Brain microvascular endothelial cell (primary cell): ENCODE data around the gene PCARE.

Experiments used
- DNase-seq: peaks from one replicate; pipeline ENCODE4 v3.0.0-alpha.2; 2020
- H3K27ac ChIP-seq: fragments of 250-450 bp; sonication (Bioruptor Pico); 2 replicates; pipeline ENCODE4 v1.5.1; 2020; ENCODE audit warnings: mild to moderate bottlenecking, moderate library complexity
- H3K27me3 ChIP-seq: fragments of 250-450 bp; sonication (Bioruptor Pico); replicated peaks from 2 replicates; pipeline ENCODE4 v1.5.1; 2020; ENCODE audit warnings: mild to moderate bottlenecking
- H3K36me3 ChIP-seq: fragments of 250-450 bp; sonication (Bioruptor Pico); replicated peaks from 2 replicates; pipeline ENCODE4 v1.5.1; 2020; ENCODE audit warnings: mild to moderate bottlenecking
- H3K4me3 ChIP-seq: 2 replicates; pipeline ENCODE4 v1.5.1; 2011; ENCODE audit warnings: low read depth, mild to moderate bottlenecking, control low read depth, low read length, moderate library complexity
- CTCF ChIP-seq: IDR thresholded peaks from 2 replicates; pipeline ENCODE4 v1.5.1; 2011; ENCODE audit warnings: low read depth, mild to moderate bottlenecking, moderate library complexity, low read length, control low read depth, inconsistent platforms; ENCODE audit errors: missing control alignments
- in situ Hi-C: cut with HindIII; loops from 2 replicates; pipeline ENCODE4 v1.10.0; 2017; ENCODE audit warnings: low sequenced_read_pairs, low pct_ligation_motif_present

Gene PCARE

GRCh38 chr2:29064346-29064715, 10.0 kb downstream of the PCARE start:
- TF ChIP-seq CTCF: no peak
- no peaks in the 10 kb centered on the region for H3K36me3 ChIP-seq
- no peaks in the 10 kb centered on the region for H3K27me3 ChIP-seq
- no peak overlapping the region for H3K27ac ChIP-seq
- no peak for DNase-seq
- H3K4me3 ChIP-seq: no peak overlapping the region
- in situ Hi-C loops: no loop called here

- TF ChIP-seq CTCF: no peak
- no peak overlapping the region for H3K27ac ChIP-seq
- no peaks in the 10 kb centered on the region for H3K27me3 ChIP-seq
- no peak overlapping the region for H3K4me3 ChIP-seq
- in situ Hi-C loops: no loop called here
- no peak for DNase-seq
- no peaks in the 10 kb centered on the region for H3K36me3 ChIP-seq
These were observed 10.5 kb downstream of the PCARE start for GRCh38 chr2:29063646-29064345.

GRCh38 chr2:29063056-29063455, 11.3 kb downstream of the PCARE start:
- no peak for DNase-seq
- no peak overlapping the region for H3K4me3 ChIP-seq
- in situ Hi-C loops: no loop called here
- H3K27ac ChIP-seq: no peak overlapping the region
- no peaks in the 10 kb centered on the region for H3K36me3 ChIP-seq
- no peaks in the 10 kb centered on the region for H3K27me3 ChIP-seq
- TF ChIP-seq CTCF: no peak

GRCh38 chr2:29062371-29062770, 12.0 kb downstream of the PCARE start:
- DNase-seq: no peak
- no peak for TF ChIP-seq CTCF
- no peak overlapping the region for H3K4me3 ChIP-seq
- in situ Hi-C loops: no loop called here
- no peak overlapping the region for H3K27ac ChIP-seq
- H3K27me3 ChIP-seq: no peaks in the 10 kb centered on the region
- no peaks in the 10 kb centered on the region for H3K36me3 ChIP-seq

GRCh38 chr2:29061616-29062015, 12.7 kb downstream of the PCARE start:
- no peak for TF ChIP-seq CTCF
- in situ Hi-C loops: no loop called here
- Histone ChIP-seq H3K36me3 (no peaks in the 10 kb centered on the region), H3K27ac (no peak overlapping the region), H3K27me3 (no peaks in the 10 kb centered on the region), H3K4me3 (no peak overlapping the region)
- no peak for DNase-seq

GRCh38 chr2:29061176-29061575, 13.1 kb downstream of the PCARE start:
- Histone ChIP-seq H3K27ac (no peak overlapping the region), H3K36me3 (no peaks in the 10 kb centered on the region), H3K27me3 (no peaks in the 10 kb centered on the region), H3K4me3 (no peak overlapping the region)
- no peak for TF ChIP-seq CTCF
- no peak for DNase-seq
- in situ Hi-C loops: no loop called here
